NB4 (cell line): ENCODE measurements around the gene S100A13.
A peak's percentile ranks its signal among the peaks of the same experiment; 100 is the strongest.

ENCODE experiments used
- DNase-seq: peaks from one replicate; pipeline ENCODE4 v3.0.0; 2010; ENCODE audit warnings: low read depth
- H3K4me3 ChIP-seq: one replicate; pipeline ENCODE4 v1.5.1; 2011; ENCODE audit warnings: mild to moderate bottlenecking, low read depth, low read length, moderate library complexity
- MYC ChIP-seq: IDR thresholded peaks from 2 replicates; pipeline ENCODE4 v1.6.1; 2011; ENCODE audit warnings: low read depth, low read length
- POLR2A ChIP-seq: IDR thresholded peaks from 2 replicates; pipeline ENCODE4 v1.6.1; 2011; ENCODE audit warnings: mild to moderate bottlenecking; ENCODE audit not compliant: insufficient read length; ENCODE audit errors: extremely low read depth
- TF ChIP-seq, protein P1 (sequence below): IDR thresholded peaks from 2 replicates; pipeline ENCODE4 v1.6.1; 2011; ENCODE audit warnings: low read depth, low read length
- TF ChIP-seq, protein P2 (sequence below): IDR thresholded peaks from one replicate; pipeline ENCODE4 v1.5.1; 2012; ENCODE audit warnings: low read depth, low read length

Gene S100A13

DNA sequence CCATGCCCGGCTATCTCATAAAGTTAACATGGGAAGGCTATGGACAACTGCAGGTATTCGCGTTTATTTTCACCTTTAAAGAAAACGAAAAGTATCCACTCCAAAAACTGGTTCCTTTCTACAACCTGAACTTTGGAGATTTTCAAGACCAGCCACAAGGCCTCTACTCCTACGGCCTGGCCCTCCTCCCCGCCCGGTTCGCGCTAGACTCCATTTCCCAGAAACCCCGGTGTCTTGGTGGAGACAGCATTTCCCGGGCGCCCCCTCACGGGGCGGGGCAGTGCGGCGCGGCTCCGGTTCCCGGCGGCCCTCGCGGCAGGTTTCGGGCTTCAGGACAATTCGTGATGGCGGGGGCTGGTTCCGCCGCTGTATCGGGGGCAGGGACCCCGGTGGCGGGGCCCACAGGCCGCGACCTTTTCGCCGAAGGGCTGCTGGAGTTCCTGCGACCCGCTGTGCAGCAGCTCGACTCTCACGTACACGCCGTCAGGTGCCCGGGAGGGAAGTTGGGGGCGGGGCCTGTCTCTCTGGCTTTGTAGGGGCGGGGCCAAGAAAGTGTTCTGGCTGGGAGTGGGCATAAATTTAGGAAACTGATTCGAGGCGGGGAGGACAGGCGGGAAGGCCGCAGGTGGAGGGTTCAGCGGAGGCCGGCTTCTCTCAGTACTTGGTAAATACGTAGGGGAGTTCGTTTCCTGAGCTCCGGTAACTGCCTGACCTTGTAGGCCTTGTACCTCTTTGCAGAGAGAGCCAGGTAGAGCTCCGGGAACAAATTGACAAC is 31.3 kb upstream of the S100A13 start, which contains the start of gene SNAPIN:
TSS of gene SNAPIN (plus strand) at position 304 of the 775 bp plus-strand sequence. CDS start at position 345, 41 bp downstream.
- peak within 1 kb of the TSS; percentile 92 for H3K4me3 ChIP-seq
- TF ChIP-seq, protein P1, sequence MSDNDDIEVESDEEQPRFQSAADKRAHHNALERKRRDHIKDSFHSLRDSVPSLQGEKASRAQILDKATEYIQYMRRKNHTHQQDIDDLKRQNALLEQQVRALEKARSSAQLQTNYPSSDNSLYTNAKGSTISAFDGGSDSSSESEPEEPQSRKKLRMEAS = peak; percentile 42; the same call in 1 of the 2 replicates
- TF ChIP-seq, protein P2, sequence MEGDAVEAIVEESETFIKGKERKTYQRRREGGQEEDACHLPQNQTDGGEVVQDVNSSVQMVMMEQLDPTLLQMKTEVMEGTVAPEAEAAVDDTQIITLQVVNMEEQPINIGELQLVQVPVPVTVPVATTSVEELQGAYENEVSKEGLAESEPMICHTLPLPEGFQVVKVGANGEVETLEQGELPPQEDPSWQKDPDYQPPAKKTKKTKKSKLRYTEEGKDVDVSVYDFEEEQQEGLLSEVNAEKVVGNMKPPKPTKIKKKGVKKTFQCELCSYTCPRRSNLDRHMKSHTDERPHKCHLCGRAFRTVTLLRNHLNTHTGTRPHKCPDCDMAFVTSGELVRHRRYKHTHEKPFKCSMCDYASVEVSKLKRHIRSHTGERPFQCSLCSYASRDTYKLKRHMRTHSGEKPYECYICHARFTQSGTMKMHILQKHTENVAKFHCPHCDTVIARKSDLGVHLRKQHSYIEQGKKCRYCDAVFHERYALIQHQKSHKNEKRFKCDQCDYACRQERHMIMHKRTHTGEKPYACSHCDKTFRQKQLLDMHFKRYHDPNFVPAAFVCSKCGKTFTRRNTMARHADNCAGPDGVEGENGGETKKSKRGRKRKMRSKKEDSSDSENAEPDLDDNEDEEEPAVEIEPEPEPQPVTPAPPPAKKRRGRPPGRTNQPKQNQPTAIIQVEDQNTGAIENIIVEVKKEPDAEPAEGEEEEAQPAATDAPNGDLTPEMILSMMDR = no peak
- TF ChIP-seq POLR2A (peak; percentile 64), MYC (no peak)
- peak; percentile 92 for DNase-seq

DNA sequence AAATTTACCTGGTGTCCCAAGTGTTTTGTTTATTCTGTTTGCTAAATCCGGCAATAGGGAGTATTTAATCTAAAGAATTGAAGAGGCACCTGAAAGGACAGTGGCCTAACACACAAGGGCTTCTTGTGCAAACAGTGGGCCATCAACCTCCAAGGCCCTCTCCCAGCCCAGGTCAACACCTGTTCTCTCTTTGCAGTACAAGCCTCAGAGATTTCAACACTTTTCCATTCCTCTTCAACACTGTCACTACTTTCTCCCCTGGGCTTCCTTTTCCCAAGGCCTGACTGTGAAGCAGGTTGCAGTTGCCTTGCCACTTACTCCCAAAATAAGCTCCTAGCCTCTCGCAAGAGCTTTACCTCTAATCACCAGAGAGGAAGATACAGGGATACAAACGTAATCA is 28.0 kb upstream of the S100A13 start:
- TF ChIP-seq MYC (no peak), POLR2A (no peak)
- DNase-seq = no peak

DNA sequence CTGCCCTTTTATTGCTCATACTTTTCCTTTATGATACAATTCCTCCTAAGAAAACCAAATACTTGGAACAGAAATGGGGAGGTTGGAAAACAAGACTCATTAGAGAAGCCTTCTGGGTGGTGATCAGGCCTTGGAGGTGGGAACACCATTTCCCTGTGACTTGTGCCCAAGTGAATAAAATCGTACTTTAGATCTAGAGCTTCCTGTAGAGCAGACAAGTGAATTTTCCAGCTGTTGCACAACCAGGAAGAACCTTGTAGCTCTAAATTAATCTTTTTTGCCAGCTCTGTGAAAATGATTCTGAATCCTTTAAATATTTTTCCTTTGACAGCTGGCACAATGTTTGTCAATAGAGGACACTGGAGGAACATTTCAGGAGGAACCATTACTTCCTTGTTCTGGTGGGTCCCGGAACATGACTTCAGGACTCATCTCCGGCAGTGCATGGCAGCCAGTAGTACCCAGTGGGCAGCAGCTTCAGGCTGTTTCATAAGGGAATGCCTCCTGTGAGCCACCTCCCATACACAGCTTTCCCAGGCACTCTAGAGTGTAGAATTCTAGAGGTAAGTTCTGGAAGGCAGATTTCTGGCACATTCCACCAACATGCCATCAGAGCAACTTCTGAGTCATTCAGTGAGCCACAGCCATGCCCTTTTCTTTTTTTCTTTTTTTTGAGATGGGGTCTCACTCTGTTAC is 25.6 kb upstream of the S100A13 start:
- no peak overlapping the region for H3K4me3 ChIP-seq
- TF ChIP-seq, protein P1 = no peak
- no peak for TF ChIP-seq MYC
- TF ChIP-seq, protein P2 = no peak
- DNase-seq = no peak

More for the DNA sequence above, 28.0 kb upstream of the S100A13 start:
- no peak overlapping the region for H3K4me3 ChIP-seq

DNA sequence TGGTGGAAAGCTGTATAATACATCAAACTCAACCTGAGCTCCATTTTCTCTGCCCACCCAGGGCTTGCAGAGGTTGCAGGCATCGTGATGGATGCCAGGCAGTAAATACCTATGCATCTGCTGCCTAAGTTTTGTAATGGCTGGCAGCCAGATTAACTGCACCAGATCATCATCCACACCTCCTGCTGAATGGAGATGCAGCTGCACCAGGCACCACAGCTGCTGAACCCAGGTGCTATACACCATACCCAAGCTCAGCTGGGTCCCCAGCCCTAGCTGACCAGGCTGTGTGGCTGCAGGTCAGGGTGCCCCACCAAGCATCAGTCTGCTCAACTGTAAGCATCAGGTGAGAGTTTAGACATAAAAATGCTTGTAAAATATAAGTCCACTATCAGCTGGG is 24.5 kb upstream of the S100A13 start:
- TF ChIP-seq, protein P1 = no peak
- TF ChIP-seq, protein P2 = no peak
- TF ChIP-seq MYC (no peak), POLR2A (no peak)
- DNase-seq = no peak
- no peak overlapping the region for H3K4me3 ChIP-seq

DNA sequence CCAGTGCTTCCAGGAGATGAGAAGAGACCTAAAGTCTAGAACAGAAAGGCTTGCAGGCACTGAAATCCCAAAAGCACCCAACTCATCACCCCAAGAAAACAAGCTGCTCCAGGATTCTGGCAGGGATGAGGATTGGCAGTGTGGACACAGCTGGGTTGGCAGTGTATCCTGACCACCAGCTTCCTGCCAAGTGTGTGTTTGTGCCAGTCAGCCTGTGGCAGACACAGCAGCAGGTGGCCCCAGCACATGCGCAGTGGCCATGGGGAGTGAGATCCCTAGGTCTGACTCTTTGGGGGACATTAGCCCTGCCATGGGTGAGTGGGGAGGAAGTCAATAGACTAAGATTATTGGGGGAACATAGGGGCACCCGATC is 22.5 kb upstream of the S100A13 start:
- no peak overlapping the region for H3K4me3 ChIP-seq
- DNase-seq = no peak
- TF ChIP-seq POLR2A = peak; percentile 4
- TF ChIP-seq, protein P2 = no peak

DNA sequence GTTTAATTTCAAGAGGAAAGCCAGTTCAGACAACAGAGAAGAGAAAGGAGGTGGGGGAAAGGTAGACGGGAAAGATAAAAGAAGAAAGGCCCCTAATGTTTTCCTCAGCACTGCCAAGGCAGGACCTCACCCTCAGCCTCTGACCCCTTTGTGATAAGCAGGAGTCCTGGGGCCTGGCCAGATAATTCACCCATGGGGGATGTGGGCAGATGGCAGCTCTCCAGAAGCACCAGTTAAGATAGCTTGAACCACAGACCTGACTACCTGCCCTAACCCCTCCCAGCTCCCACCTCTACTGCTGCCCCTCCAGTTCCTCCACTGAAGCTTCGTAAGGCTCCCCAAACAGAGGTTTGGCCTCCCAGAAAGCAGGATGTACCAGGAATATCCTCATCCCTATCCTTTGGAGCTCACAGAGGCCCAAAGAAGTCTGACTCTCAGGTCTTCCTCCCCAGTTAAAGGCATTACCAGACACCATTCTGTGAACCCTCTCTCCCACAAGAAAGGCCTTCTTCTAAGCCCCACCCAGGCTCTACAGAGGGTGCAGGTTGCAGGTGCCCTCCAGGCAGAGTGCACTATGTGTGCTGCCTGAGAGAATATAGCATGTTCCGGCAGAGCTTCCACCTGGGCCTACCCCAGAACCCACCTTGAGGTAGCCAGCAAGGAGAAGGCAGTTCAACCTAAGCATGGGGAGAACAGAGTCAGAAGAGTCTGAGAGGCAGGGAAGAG is 22.0 kb upstream of the S100A13 start:
- H3K4me3 ChIP-seq = no peak overlapping the region
- no peak for DNase-seq
- TF ChIP-seq MYC (no peak), POLR2A (peak; percentile 29)
- TF ChIP-seq, protein P2 = no peak
- TF ChIP-seq, protein P1 = no peak
